ENCODE measurements around the gene DIO3.
"Not testable (repeated sequence)": the region's sequence is repeated elsewhere in the genome, so short reads cannot be mapped to it uniquely, and the experiment has no call there.

DIO3 gene

DNA sequence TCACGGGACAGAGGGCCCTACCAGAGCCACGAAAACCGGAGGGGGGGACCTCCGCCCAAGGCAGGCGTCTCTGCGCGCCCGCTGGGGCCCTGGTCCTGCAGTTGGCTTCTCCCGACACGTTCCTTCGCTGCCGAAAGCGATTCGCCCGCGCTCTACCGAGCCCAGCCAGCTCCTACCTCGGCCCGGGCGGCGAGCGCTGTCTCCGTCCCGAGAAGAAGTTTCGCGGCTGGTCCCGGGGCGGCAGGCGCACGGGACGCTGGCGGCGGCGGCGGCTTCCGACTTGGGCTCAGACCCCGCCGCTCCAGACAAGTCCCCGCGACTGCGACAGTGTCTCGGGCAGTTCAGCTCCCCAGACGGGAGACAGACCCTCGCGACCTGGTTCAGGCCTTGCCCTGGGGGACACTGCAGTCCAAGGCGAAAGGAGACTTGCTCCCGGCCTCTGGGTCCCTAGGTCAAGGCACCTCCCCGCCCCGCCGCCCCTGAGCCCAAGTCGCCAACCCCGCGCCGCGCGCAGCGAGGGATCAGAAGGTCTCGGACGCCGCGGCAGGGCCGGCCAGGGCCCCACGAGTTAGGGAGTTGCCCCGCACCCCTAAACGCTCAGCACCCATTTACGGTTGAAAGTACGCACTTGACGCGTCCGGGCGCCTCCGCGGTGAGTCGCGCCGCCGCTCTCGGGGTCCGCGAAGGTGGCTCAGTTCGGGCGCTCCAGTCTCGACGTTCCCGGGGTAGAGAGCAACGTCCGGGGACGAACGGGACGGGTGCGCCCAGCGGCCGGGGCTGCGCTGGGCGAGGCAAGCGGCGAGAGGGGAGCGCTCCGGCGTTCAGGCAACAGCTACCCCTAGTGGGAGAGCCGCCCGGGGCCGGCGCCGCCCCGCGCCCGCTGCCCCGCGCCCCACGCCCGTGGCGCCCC, 1.4 kb upstream of the DIO3 start:
- DNase-seq = no peak

DNA sequence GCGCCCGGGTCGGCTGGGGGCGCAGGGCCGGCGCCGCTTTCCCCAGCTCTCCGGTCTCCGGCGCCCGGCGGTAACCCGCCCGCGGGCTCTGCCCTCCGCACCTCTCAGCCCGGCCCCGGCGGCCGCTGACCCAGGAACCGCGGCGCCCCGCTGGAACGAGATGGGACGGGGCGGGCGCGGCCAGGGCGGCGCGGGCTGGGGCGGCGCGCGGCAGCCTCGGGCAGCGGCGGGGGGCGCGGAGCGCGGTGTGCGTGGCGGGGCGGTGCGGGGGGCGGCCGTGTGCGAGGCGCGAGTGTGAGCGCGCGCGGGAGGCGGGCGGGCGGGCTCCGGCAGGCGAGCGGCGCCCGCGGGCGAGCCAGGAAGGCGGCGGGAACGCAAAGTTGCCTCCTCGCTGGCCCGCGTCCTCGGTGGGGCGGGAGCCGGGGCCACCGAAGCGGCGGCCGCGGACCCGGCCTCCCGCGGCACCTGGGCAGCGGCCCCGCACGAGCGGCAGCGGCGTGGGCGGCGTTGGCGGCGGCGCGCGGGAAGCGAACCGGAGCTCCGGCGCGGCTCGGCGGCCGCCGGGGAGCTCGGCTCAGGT, 671 bp upstream of the DIO3 start:
- no peak for DNase-seq

DNA sequence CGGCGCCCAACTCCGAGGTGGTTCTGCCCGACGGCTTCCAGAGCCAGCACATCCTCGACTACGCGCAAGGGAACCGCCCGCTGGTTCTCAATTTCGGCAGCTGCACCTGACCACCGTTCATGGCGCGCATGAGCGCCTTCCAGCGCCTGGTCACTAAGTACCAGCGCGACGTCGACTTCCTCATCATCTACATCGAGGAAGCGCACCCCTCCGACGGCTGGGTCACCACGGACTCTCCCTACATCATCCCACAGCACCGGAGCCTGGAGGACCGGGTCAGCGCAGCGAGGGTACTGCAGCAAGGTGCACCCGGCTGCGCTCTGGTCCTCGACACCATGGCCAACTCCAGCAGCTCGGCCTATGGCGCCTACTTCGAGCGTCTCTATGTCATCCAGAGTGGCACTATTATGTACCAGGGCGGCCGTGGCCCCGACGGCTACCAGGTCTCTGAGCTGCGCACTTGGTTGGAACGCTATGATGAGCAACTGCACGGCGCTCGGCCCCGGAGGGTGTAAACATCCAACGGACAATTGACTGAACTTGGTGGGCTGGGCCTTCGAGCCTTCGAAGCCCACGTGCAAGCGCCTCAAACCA, 699 bp downstream of the DIO3 start:
- no peak for DNase-seq

DNA sequence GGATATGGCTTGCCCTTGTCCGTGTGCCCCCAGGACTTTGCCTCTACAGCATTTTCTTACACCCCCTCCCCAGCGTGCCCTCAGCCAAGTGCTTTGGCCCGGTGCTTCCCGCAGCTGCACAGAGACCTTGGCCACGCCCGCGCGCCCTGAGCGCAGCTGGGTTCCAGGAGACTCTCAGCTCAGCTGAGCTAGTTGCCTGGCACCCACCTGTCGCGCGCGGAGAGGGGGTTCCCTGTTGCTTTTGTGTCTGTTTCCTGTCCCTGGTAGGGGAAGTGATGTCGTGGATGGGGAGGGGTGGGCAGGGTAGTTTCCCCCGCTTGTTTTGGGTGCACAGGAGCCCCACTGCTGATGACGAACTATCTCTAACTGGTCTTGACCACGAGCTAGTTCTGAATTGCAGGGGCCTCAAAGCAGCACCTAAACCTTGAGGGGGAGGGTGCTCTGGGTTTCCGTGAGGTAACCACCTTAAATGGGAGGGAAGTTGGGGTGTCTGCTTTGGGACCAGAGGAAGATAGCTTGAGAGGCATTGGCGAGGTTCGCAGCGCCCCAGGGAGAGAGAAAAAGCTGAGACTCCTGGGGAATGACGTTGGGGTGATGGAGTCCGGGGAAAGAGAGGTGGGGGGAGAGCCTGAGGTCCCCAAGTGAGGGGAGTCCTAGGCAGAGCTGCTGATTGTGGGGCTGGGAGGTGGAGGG, 1.5 kb downstream of the DIO3 start:
- no peak for DNase-seq

DNA sequence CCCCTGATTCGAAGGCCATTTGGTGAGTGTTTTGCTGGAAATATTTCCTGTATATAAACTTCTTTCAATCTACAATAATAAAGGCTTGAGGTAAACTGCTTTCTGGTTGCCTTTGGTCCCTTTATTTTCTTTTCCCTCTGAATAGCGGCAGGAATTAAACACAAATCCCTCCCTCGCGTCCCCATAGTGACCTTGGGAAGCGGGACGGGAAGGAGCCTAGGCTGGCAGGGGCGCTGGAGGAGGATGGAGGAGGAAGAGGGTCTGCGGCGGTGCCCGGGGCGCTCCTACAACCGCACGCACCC, 2.0 kb downstream of the DIO3 start:
- DNase-seq = no peak

DNA sequence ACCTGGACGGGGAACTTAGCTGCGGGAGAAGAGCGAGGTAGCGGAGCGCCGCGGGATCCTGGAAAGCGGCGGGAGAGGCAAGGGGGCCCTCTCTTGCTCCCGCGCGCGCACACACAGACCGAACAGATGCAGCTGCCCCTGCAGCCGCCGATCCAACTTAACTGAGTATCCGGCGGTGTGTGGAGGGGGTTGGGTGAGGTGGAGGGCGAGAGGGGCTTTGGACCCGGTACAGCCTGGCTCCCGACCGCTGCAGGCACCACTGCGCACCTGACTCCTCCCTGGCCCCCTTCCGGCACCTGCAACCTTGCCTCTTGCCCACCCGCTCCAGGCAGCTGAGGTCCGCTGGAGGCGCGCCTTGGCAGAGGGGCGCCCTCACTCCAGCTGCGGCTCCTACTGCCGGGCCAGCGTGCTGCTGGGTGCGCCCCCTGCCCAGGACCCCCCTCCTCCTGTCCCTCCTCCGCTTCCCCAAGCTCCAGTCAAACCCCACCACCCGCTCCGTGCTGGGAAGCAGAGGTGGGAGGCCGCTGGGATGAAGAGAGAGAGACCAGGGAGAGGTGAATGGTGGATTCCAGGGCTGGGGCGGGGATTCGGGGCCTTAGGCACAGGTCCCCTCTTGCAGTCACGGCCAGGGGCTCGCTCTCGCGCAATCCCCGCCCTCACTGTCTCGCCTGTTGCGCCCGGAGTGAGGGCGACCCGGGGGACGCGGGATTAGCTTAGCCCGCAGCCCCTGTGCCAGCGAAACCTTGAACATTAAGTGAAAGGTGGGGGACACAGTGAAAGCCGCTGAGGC, 2.6 kb downstream of the DIO3 start:
- DNase-seq = no peak

DNA sequence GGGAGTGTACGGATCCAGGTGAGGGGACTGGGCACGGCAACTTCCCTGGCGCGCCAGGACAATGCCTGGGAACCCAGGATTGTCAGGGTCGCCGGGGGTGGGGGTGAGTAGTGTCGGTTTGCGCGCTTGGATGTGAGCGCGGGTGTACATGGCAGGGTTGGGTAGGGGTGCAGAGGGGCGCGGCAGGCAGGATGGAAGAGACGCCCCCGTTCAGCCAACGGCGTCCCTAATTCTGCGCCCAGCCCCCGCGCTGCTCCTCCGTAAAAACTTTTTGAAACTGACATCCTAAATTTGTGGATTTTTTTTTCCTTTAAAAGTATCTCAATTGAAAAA, 3.1 kb downstream of the DIO3 start:
- DNase-seq = no peak

DNA sequence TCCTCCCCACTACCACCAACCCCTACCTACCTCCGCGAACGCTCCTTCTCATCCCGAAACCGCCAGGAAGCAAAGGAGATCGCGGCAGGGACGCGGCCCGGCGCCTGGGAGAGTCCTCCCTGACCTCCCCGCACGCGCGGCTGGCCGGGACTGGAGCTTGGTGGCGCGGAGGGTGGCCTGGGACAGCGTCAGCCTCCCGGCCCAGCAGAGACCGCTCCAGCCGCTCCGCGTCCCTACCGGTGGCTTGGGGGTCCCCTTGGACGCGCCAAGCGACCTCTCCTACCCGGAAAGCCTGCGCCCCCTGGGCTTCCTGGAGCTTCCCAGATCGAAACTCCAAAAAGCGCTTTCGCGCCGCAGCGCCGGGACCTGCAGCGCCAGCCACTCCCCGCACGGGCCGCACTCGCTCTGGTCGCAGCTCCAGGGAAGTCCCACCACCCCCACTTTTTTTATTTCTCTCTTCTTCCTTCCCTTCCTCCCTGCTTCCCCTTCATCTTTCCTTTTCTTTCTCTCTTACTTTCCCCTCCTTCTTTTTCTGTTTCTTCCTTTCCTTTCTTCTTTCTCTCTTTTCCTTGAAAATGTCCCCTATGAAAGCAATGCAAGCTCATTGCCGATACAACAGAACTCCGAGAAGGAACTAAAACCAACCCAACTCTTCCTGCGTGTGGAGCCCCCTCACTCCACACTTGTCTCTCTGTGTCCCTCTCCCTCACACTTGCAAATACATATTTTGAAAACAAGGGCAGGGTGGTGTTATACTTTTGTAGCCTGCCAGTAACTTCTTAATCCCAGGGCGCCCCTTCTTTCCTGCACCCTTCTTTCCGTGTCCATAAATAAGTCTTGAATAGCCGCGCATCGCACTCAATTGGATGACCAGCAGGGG, 3.8 kb downstream of the DIO3 start:
- no peak for DNase-seq

DNA sequence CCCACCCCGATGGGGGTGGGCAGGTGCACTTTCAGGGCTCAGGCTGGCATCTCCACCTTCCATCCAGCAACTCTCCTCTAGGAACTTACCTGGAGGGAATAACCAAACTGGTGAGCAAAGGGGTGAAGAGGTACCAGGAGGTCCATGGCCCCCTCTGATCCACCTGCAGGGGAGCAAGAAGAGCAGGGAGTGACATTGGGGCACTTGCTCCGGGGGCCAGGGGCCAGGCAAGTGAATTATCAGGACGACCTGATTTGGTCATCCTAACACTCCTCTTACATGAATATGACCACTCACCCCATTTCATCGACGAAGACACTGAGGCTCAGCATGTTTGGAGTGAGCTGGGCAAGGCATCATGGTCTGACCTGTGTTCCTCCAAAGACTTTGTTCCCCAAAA, 6.0 kb downstream of the DIO3 start:
- no peak for DNase-seq

DNA sequence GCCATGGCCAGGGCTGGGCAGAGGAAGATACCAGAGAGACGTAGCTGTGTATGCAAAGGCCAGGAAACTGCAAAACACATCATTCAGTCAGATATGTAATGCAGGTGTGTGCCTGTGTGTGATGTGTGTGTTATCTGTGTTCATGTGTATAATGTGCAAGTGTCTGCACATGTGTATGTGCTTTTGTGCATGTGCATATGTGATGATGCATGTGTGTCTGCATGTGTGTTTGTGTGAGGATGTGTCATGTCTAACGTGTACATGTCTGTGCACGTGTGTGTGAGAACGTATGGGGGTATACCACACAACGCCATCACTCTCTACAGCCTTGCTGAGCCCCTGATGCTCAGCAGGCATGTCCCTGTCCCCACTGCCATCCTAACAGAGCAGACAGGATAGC, 9.7 kb downstream of the DIO3 start:
- DNase-seq = no peak

DNA sequence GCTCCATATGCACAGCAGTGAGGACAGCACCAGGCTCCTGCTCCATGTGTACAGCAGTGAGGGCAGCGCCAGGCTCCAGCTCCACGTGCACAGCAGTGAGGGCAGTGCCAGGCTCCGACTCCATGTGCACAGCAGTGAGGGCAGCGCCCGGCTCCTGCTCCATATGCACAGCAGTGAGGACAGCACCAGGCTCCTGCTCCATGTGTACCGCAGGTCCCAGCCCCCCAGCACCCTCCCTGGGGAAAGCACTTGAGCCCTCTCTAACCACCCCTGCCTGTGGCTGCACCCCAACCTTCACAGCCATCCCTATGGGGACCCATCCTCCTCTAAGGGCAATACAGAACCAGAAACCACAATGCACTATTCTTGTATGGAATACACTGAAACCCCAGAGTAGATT, 11.2 kb downstream of the DIO3 start:
- DNase-seq = not testable (repeated sequence)

DNA sequence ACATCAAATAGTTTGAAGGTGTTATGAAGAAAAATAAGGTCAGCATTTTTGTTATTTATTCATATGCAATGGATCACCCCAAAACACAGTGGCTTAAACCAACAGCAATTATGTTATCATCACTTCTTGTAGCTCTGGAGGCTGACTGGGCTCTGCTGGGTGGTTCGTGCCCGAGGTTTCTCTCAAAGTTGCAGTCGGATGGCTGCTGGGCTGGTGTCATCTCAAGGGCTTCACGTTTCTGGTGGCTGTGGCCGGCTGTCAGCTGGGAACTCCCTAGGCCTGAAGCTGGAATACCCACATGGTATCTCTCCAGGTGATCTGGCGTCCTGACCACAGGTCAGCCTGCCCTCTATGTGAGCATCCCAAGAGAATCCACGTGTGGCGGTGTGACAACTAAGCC, 12.0 kb downstream of the DIO3 start:
- no peak for DNase-seq

DNA sequence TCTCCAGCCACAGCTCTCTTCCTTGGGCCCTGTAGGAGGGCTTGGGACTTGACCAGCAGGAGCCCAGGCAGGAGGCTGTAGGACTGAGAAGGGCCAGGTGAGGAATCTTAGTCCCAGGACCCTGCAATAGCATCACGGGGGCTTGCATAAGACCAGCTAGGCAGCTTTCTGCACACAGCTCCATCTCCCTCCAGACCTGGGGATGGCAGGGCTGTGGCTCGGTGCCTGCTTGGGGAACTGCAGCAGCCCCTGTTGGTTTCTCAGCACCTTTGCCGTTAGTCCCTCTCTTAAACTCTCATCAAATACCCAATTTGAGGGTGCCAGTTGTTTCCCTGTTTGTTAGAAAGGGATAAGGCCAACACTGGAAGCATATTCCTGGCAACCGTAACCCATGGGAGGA, 14.3 kb downstream of the DIO3 start:
- no peak for DNase-seq

DNA sequence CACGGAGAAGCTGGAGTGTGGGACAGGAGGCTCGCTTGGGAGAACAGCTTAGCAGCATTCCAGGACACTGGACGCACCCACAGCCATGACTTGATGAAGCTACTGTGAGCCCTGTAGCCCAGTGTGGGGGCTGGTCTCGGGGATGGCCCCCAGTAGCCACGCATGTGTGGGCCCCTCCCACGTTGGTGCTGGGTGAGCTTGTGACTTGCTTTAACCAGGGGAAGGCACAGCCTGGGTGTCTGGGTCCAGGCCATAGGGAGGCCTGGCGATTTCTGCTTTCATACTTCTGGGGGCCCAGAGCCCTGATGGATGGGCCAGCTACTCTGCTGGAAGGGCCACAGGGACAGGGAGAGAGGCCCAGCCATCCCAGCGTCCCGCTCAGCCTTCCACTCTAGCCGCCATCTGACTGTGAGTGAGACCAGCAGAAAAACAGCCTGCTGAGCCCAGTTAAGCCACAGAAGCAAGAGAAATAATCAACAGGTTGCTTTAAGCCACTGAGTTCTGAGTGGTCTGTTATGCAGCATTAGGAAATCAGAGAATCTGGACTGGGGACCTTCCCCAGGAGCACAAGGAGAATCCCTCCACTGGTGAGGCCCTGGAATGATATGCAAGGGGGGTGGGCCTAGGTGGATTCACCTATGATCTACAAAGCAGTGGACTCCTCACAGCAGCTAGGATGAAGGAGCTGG, 16.1 kb downstream of the DIO3 start:
- DNase-seq = no peak

DNA sequence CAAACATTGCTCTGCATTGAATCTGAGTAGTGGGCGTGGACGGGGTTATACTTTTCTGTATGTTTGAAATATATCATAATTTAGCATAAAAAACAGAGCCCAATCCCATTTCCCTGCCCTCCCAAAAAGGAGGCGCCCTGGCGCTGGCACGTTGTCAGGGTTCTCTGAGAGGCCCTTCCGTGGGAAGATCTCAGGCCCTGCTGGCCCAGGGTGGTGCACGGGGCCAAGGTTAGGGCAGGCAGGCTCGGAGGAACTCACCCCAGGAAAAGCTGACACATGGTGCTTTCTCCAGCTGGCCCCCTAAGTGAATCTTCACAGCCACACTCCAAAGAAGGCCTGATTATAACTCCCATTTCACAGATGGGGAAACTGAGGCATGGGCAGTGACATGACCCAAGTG, 17.2 kb downstream of the DIO3 start:
- no peak for DNase-seq

DNA sequence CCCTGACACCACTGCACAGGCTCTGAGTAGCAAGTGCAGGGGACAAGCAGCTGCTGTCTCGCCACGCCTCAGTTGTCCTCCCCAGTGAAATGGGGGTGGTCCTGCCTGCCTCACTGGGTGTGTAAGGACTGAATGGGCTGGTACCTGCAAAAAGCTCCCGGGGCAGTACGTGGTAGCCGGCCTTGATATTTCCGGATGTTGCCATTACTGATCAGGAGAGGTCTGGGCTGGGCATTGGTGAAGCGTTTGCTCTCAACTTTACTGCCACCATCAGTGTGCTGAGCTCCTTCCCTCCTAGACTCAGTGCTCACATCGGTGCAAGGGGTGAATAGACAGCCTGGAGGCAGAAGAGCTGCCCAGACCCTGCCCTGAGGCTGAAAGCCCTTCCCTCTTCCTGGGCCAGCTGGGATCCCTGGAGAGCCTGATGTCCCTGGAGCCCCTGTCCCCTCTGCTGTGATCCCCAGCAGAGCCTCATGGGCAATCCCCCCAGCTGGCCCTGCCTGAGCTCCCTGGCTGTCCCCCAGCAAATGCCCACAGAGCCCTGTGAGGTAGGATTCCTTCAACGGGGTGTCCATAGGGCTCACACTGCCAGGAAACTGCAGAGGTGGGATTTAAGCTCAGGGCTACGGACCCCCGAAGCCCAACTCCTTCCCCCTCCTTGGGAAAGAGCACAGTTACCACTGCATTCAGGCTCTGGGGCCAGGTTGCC, 18.2 kb downstream of the DIO3 start:
- no peak for DNase-seq

DNA sequence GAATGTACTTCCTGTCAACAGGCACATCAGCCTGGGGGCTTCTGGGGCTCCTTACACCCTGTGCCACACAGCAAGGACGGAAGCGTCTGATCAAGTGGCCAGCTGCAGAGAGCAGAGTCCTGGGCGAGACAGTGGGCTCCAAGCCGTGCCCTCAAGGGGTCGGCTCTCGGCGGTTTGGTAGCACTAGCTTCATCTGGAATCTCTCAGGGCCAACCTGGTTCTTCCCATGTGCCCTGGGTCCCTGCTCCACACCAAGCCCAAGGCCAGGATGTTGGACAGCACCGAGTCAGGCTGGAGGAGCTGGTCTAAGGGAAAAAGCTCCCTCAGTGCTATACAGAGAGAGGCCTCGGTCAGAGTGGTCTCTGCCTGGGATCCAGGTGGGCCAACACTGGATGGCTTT, 20.5 kb downstream of the DIO3 start:
- DNase-seq = no peak

DNA sequence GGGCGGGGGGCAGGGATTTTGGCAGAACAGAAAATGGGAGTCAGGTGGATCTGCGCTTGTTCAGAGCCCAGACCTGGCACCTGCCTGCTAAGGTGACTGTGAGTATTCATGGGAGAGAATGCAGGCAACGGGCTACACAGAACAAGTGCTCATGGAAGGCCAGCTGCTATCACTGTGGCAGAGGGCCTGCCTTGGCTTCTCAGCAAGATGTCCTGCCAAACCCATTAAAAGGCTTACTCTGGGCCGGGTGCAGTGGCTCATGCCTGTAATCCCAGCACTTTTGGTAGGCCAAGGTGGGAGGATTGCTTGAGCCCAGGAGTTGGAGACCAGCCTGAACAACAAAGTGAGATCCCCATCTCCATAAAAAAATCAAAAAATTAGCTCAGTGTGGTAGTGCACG, 21.0 kb downstream of the DIO3 start:
- no peak for DNase-seq

DNA sequence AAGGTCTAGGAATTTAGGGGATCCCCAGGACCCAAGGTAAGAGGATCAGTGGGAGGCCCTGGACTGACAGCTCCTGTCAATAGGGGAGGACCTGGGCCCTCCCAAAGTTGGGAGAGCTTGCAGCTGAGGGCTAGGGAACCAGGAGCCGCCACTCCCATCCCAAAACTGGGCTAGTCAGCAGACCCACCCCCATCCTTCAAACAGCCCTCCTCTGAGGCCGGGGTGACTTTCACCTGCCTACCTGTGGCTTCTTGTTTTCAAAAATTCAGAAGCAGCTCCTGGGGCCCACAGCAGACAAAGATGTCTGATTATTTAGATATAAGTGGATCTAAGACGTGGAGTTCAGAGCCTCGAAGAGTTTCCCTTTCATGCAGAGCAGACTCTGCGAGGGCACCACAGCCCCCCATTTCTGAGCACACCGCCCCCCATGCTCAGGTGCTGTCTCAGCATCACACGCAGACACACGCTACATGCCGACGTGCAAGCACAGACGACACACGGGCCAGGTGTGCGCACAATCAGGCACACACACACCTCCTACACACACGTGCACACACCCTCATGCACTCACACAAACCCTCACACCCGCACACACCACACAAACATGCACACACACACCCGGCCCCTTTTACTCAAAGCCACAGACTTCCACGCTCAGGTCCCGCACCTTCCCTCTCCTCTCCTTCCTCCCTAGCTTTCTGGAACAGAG, 21.9 kb downstream of the DIO3 start:
- DNase-seq = no peak

DNA sequence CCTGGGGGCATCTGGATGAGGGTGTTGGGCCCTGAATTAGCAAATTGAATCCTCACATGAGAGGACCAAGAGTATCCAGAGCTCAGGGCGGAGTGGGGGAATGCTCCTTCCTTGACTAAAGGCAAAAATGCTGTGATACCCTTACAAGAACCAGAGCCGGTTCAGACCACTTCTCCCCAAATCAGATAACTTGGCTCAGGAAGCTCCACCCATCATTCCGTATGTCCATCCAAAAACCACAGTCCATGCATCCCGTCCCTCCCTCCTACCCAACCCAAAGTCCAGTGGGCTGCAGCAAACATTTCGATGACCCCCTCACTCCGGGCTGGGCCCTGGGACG, 22.4 kb downstream of the DIO3 start:
- DNase-seq = no peak
